GM21381 (cell line): ENCODE data around the gene MYPN.
A peak's percentile ranks its signal among the peaks of the same experiment; 100 is the strongest.
"Not testable (repeated sequence)": the region's sequence is repeated elsewhere in the genome, so short reads cannot be mapped to it uniquely, and the experiment has no call there.

Source experiments
- ATAC-seq: cut with Tn5 transposase; IDR thresholded peaks from one replicate; pipeline ENCODE4 v1.9.1; 2021; ENCODE audit warnings: mild to moderate bottlenecking, moderate library complexity; ENCODE audit not compliant: unreplicated experiment

The MYPN gene

DNA sequence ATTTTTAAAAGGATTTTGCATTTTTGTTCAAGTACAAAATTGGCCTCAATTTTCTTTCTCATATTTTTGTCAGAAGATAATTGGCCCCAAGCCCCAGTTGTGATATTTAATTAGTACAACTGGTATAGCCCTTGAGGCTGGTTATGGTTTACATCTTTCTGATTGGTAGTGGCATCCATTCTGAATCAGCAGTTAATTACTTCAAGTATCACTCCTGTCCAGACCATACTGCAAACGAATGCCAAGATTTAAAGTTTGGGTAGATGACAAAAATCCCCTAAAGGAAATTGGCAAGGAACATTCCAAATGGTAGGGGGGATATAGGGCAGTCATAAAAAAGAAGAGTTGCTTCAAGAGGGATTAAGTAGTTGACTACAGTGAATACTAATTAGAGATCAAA, 23.1 kb downstream of the MYPN start:
- ATAC-seq: no peak

DNA sequence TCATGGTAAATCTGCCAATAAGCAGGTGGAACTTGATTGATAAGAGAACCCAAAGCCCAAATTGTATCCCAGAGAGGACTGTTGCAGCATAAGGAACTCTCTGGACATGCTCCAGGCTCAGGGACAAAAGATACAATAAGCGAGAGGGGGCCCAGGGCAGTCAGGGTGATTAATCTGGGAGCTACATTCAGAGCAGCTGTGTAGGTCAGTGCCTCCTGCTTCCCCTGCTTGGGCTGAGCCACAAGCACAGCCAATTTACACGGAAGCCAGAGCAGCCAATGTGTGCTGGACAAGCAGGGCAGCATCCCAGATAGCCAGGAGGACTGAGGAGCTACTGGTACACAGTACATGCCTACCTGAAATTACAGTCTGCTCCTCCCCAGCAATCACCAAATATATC, 24.2 kb downstream of the MYPN start:
- no peak for ATAC-seq

GRCh38 chr10:68135362-68135761, 26.1 kb downstream of the MYPN start:
- ATAC-seq: no peak

DNA sequence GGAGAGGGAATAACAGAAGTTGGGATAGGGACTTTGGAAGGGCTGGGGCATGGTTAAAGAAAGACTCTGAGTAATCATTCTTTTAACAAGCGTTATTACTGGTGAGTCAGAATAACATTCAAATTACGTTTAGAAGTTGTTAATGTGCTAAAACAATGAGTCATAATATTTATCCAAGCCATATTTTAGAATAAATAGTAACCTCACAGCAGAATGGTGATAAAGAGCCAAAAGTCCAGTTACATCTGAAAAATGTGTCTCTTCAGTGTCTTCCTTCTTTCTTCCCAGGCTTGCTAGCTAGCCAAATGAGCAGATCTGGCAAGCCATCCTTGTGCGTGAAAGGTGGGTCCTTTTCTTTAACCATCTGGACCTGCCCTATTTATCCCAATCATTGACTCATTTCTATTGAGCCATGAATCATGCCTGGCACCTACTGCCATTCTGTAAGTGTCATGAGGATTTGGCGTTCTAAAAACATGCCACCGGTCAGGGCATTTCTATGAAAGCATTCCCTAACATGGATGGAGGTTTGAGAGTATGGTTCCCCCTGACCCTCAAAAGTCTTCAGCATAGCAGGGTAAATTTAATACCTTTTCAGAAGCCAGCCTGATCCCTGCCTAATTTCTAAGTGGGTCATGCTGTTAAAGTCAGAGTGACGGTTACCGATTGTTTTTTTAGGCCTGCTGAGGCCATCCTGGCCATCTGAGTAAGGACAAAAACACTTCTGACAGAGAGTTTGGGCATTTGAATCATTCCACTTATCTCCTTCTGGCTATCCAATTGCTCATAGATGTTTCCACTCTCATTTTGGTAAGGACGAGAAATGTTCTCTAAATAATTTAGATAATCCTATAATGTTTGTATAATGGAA, 26.9 kb downstream of the MYPN start:
- ATAC-seq: no peak

GRCh38 chr10:68137171-68137570, 27.9 kb downstream of the MYPN start:
- ATAC-seq: no peak

GRCh38 chr10:68138526-68138925, 29.2 kb downstream of the MYPN start:
- no peak for ATAC-seq

- ATAC-seq: no peak
Observed at GRCh38 chr10:68139448-68140272, 30.4 kb downstream of the MYPN start.

DNA sequence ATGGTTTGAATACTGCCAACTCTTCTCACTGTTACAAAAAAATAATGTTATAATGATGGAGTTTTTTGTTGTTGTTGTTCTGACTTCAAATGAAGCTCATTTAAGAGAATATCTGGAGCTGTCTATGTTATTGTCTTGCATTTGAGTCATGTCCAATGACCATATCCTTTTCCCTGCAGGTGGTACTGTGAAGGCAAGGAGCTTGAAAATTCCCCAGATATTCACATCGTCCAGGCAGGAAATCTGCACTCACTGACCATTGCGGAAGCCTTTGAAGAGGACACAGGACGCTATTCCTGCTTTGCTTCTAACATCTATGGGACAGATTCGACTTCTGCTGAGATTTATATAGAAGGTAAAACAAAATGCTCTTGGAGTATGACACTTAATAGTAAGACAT, 33.5 kb downstream of the MYPN start:
- ATAC-seq: no peak

GRCh38 chr10:68144709-68145108, 35.4 kb downstream of the MYPN start:
- ATAC-seq: no peak

DNA sequence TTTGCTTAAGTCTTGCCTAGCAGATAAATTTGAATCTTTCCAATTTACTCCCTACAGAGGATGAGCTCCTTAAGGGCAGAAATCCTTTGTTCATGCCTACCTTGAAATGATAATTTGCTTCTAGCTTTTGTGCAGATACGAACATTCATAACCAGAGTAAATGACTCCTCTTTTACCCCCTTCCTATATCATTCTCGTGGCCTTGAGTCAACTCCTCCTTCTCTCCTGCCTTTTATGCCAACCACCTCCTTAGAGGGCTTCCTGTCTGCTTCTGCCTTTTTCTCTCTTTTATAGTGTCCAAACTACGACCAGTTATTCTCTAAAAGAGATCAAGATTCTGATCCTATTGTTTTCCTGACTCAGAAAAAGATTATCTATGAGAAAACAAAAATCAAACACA, 36.4 kb downstream of the MYPN start:
- ATAC-seq: no peak

DNA sequence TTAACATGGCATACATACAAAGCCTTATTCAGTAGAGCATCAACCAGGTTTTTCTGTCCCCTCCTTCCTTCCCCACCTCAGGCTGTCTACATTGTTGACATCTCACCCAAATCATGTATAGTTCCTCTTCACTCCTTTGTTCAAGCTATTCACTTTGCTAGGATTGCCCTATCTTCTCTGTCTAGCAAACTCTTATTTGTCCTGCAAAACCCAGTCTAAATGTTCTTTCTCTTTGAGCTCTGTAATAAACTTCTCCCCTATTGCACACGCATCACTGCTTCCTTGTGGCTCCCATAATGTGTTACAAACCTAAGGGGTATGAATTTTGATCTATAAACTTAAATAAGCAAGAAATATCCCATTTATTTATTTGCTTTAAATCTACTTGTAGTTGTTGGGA, 36.8 kb downstream of the MYPN start:
- no peak for ATAC-seq

DNA sequence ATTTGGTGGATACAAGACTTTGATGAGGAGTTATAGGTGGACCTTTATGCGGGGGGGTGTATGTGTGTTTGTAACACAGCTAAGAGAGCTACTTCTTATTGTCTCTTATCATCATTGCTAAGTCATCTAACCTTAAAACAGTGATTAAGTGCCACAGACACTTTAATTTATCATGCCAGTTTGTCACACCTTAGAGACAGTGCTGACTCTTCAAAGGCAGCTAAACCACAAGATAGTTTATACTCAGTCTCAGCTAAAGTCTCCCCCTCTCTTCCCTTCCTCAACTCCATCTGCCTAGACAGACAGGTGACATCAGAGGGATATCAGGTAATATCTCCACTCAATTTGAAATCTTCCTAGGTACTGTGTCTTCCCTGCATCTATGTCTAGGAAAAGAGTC, 42.2 kb downstream of the MYPN start:
- no peak for ATAC-seq

- ATAC-seq: no peak
Observed at GRCh38 chr10:68153473-68154210, 44.4 kb downstream of the MYPN start.

- no peak for ATAC-seq
Observed at GRCh38 chr10:68154211-68154497, 44.9 kb downstream of the MYPN start.

DNA sequence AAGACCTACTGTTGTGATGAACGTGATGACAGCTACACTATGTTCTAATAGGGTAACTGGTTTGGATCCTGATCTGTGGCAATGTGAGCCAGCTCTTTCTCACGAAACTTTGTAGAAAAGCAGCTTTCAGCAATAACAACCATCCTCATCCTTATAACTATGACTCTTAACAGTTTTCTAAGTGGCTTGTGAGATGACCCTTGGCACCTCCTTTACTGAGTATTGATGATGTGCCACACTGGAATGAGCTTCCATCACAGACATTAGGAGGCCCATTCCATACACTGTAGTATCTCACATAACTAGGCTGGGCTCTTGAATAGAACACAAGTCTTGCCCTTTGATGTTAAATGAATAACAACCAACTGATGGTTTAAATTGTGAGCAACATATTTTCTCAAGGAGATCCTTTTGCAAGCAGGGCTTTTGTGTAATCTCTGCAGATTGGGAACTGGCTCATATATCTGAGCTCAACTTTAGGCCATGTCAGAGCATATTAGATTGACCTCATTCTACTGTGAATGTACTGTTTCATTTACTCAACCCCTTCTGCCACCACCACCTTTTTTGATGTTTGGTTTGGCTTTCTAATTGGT, 46.4 kb downstream of the MYPN start:
- ATAC-seq: no peak

GRCh38 chr10:68156373-68157185, 47.3 kb downstream of the MYPN start:
- ATAC-seq: no peak

- not testable (repeated sequence) for ATAC-seq
Observed at GRCh38 chr10:68157522-68157921, 48.2 kb downstream of the MYPN start.

- ATAC-seq: no peak
Observed at GRCh38 chr10:68158031-68158430, 48.7 kb downstream of the MYPN start.

DNA sequence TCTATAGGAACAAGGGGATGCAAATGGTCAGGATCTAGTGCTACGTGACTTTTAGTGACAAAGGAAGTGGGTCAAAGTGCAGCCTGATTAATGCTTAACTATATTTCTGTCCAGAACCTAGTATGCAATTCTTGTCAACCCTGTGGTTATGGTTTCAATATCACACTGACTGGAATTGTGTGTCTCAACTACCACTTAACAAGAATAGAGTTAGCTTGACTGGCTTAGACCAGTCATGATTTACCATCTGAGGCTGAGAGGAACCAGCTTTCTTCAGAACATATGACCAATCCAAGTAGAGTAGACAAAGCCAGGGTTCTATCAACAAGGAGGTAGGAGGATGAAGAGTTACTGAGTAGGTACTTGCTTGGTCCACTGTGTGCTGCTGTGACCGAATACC, 54.4 kb downstream of the MYPN start:
- peak; percentile 97 for ATAC-seq

DNA sequence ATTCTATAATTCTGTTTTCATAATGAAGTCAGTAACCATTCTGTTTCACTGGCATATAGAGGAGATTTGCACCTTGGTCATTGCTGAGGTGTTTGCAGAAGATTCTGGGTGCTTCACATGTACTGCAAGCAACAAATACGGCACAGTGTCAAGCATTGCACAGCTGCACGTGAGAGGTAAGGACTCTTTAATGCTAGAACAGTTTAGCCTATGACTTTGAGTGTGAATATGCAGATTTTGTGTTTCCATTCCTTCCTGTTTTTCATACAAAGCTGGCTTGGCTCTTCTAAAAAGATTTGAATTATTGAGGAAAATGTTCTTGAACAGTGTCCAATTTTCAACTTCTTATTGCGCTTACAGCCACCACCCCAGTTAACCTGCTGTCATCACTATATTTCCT, 56.4 kb downstream of the MYPN start:
- ATAC-seq: no peak
